IPS-15b (cell line): ENCODE data around the gene MVP.
A peak's percentile ranks its signal among the peaks of the same experiment; 100 is the strongest.

Source experiments
- H3K27me3 ChIP-seq: one replicate; pipeline ENCODE4 v1.6.1; 2013; ENCODE audit warnings: low read length; ENCODE audit not compliant: control insufficient read depth, insufficient read depth
- H3K36me3 ChIP-seq: one replicate; pipeline ENCODE4 v1.6.1; 2013; ENCODE audit warnings: low read length; ENCODE audit not compliant: control insufficient read depth, insufficient read depth
- H3K4me1 ChIP-seq: one replicate; pipeline ENCODE4 v1.6.1; 2013; ENCODE audit warnings: mild to moderate bottlenecking, low read length; ENCODE audit not compliant: control insufficient read depth, insufficient read depth
- H3K4me3 ChIP-seq: one replicate; pipeline ENCODE4 v1.5.1; 2013; ENCODE audit warnings: low read depth, low read length
- H3K9ac ChIP-seq: one replicate; pipeline ENCODE4 v1.6.1; 2013; ENCODE audit warnings: low read depth, mild to moderate bottlenecking, low read length
- H3K9me3 ChIP-seq: one replicate; pipeline ENCODE4 v1.6.1; 2013; ENCODE audit warnings: mild to moderate bottlenecking, low read length; ENCODE audit not compliant: control insufficient read depth, insufficient read depth

MVP gene

DNA sequence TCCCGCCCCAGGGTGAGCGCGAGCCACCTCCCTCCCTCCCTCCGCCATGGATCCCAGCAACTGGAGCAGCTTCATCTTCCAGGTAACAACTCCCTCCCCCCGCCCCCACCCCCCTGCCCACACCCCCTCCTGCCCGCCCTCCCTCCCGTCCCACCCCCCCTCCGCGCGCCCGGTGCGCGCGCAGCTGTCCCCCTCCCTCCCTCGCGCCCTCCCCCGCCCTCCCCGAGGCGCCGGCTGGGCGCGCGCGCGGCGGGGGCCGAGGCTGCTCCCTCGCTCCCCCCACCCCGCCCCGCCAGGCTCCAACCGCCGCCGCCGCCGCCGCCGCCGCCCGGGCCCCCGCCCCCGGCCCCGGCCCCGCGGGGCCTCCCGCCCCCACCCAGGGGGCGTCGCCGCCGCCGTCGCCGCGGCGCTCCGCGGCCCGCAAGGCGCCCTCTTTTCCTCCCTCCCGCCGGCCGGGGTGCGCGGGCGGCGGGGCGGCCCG, 14.1 kb upstream of the MVP start, which contains the start of gene MAZ:
TSS of gene MAZ (plus strand) at position 431 of the 481 bp plus-strand sequence. CDS start 173 bp downstream, outside the sequence.
- peak within 1 kb of the TSS; percentile 92 for H3K9ac ChIP-seq
- H3K9me3 ChIP-seq = no peaks in the 10 kb centered on the region
- H3K27me3 ChIP-seq = no peaks in the 10 kb centered on the region
- peaks cover 29% of the 10 kb centered on the region for H3K36me3 ChIP-seq
- peak within 1 kb of the TSS; percentile 90 for H3K4me3 ChIP-seq
- peaks cover 16% of the 10 kb centered on the region for H3K4me1 ChIP-seq

- H3K27me3 ChIP-seq = no peaks in the 10 kb centered on the region
- peak overlapping the region; percentile 90 for H3K4me3 ChIP-seq
- peak overlapping the region; percentile 73 for H3K9ac ChIP-seq
- no peaks in the 10 kb centered on the region for H3K9me3 ChIP-seq
- peaks cover 16% of the 10 kb centered on the region for H3K4me1 ChIP-seq
- peaks cover 26% of the 10 kb centered on the region for H3K36me3 ChIP-seq
Measured at GRCh38 chr16:29806641-29807425, 13.4 kb upstream of the MVP start.

GRCh38 chr16:29807426-29808218, 12.6 kb upstream of the MVP start:
- peaks cover 16% of the 10 kb centered on the region for H3K4me1 ChIP-seq
- peak overlapping the region; percentile 90 for H3K4me3 ChIP-seq
- no peaks in the 10 kb centered on the region for H3K9me3 ChIP-seq
- H3K9ac ChIP-seq = peak overlapping the region; percentile 73
- H3K27me3 ChIP-seq = no peaks in the 10 kb centered on the region
- peaks cover 20% of the 10 kb centered on the region for H3K36me3 ChIP-seq

DNA sequence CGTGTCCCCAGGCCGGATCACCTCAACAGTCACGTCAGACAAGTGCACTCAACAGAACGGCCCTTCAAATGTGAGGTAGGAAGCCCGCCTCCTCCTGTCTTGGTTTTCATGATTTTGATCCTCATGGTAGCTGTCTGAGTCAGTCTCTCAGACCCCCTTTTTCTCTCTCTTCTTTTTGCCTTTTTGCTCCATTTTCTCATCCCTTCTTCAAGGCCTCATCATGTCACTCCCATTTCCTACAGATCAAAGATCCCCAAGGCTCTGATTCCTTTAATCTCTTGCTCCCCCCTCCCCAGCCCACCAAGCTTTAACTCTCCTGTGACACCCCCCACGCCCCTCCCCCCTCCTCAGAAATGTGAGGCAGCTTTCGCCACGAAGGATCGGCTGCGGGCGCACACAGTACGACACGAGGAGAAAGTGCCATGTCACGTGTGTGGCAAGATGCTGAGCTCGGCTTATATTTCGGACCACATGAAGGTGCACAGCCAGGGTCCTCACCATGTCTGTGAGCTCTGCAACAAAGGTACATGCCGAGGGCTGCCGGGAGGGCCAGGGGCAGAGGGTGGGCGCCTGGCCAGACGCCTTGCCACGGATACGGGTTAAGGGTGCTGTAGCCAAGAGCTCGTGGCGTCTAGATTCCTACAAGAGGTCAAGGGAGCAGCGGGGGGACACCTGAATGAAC, 11.9 kb upstream of the MVP start:
- H3K36me3 ChIP-seq = peaks cover 16% of the 10 kb centered on the region
- no peaks in the 10 kb centered on the region for H3K9me3 ChIP-seq
- peak overlapping the region; percentile 90 for H3K4me3 ChIP-seq
- no peaks in the 10 kb centered on the region for H3K27me3 ChIP-seq
- H3K9ac ChIP-seq = peak overlapping the region; percentile 73
- peaks cover 16% of the 10 kb centered on the region for H3K4me1 ChIP-seq

- Histone ChIP-seq H3K36me3 (peaks cover 16% of the 10 kb centered on the region), H3K9ac (no peak overlapping the region), H3K4me3 (peak overlapping the region; percentile 22), H3K9me3 (no peaks in the 10 kb centered on the region), H3K27me3 (no peaks in the 10 kb centered on the region), H3K4me1 (peaks cover 16% of the 10 kb centered on the region)
Measured at GRCh38 chr16:29809031-29809747, 11.1 kb upstream of the MVP start.

- peaks cover 15% of the 10 kb centered on the region for H3K4me1 ChIP-seq
- H3K9me3 ChIP-seq = no peaks in the 10 kb centered on the region
- no peak overlapping the region for H3K9ac ChIP-seq
- H3K36me3 ChIP-seq = peaks cover 14% of the 10 kb centered on the region
- H3K27me3 ChIP-seq = no peaks in the 10 kb centered on the region
- peak overlapping the region; percentile 33 for H3K4me3 ChIP-seq
Measured at GRCh38 chr16:29809850-29810698, 10.2 kb upstream of the MVP start.

- peaks cover 14% of the 10 kb centered on the region for H3K36me3 ChIP-seq
- no peaks in the 10 kb centered on the region for H3K9me3 ChIP-seq
- H3K4me3 ChIP-seq = peak overlapping the region; percentile 87
- no peak overlapping the region for H3K9ac ChIP-seq
- no peaks in the 10 kb centered on the region for H3K27me3 ChIP-seq
- peaks cover 15% of the 10 kb centered on the region for H3K4me1 ChIP-seq
Measured at GRCh38 chr16:29810699-29811169, 9.5 kb upstream of the MVP start.

- peaks cover 14% of the 10 kb centered on the region for H3K36me3 ChIP-seq
- H3K4me3 ChIP-seq = peak overlapping the region; percentile 87
- H3K9ac ChIP-seq = peak overlapping the region; percentile 83
- H3K27me3 ChIP-seq = no peaks in the 10 kb centered on the region
- peaks cover 15% of the 10 kb centered on the region for H3K4me1 ChIP-seq
- no peaks in the 10 kb centered on the region for H3K9me3 ChIP-seq
Measured at GRCh38 chr16:29811170-29811895, 8.9 kb upstream of the MVP start.

DNA sequence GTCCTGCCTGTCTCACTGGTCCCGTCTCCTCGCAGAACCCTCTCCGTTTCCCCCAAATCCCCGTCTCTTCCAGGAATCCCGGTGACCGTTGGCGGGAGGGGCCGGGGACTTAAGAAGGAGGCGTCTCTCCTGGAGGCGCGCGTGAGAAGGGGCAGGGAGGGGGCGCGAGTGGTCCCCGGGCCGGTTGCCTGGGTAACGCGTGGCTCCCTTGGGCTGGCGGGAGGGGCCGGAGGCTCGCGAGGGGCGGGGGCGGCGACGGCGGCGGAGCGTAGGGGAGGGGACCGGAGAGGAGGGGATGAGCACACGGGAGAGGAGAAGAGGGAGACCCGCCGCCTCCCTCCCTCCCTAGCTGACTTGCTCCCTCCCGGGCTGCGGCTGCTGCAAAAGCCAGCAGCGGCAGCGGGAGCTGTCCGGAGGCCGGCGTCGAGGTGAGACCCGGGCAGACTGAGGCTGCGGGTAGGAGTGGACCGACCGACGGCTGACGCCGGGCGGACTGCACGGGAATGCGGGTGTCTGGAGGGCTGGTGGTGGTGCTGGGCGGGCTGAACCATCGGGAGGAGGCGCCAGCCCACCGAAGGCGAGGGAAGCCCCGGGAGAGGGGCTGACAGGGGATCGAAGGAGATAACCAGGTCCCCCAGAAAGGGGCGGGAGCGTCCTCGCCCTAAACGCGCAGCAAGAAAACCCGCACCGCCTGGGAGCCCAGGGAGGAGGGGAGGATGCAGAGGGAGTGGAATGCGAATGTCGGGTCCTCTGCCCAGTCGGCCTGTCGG, 8.2 kb upstream of the MVP start, which contains the start of gene PRRT2:
TSS of gene PRRT2 (plus strand) at position 298 of the 770 bp plus-strand sequence. CDS start 862 bp downstream, outside the sequence.
- peak within 1 kb of the TSS; percentile 87 for H3K4me3 ChIP-seq
- H3K36me3 ChIP-seq = peaks cover 14% of the 10 kb centered on the region
- peaks cover 15% of the 10 kb centered on the region for H3K4me1 ChIP-seq
- H3K9me3 ChIP-seq = no peaks in the 10 kb centered on the region
- no peaks in the 10 kb centered on the region for H3K27me3 ChIP-seq
- peak within 1 kb of the TSS; percentile 83 for H3K9ac ChIP-seq
